GM21576 (cell line): ENCODE measurements around the gene HIBADH.
A peak's percentile ranks its signal among the peaks of the same experiment; 100 is the strongest.

Experiments used
- ATAC-seq: cut with Tn5 transposase; IDR thresholded peaks from one replicate; pipeline ENCODE4 v1.9.1; 2021; ENCODE audit warnings: mild to moderate bottlenecking, moderate library complexity; ENCODE audit not compliant: unreplicated experiment

Gene HIBADH

DNA sequence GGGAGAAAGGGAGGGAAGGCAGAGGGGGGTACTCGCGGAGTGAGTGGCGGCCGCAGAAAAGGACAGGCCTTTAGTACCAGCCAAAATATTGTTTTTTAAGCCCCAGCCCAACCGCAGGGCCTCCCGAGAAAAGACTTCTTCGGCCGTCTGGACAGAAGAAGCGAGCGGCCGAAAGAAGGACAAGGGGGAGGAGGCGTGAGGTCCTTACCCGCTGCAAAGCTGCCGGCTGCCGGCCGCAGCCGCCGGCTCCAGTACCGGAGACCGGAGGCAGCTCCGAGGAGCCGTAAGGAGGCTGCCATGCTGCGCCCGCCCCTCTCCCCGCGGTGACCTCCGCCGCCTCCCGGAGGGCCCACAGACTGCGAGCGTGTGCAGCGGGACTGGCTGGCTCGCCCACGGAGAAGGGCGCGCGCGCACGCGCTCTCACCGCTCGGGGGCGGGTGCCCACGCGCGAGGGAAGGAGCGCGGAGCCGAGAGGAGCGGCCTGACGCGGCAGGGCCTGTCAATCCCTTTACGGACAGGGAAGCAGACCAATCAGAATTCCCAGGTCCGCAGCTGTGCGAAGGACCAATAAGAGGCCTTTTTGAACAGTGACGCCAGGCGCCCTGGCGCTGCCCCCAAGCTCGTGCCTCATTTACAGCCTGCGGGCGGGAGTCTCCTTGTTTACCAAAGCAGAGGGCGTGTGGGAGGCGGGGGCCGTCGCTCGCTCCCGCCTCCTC lies at the start of gene HIBADH:
TSS of gene HIBADH (minus strand) at position 394 of the 716 bp plus-strand sequence. CDS start at position 299, 95 bp downstream.
- ATAC-seq: peak; percentile 99

DNA sequence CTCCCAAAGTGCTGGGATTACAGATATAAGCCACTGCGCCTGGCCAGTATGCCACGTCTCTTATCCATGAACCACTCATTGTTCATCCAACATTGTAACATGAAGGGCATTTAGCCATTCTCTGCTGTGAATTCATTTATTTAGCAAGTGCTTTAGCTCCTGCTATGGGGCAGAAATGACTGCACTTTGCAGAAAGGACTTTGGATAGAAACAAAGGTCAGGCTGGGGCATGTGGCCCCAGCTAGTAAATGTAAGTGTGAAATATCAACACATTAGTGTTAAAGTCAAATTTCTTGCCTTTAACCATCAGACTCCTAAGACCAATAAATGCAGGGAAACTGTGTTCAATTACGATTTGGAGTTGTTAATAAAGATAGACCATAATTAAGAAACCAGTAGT lies 49.5 kb upstream of the HIBADH start:
- ATAC-seq: no peak

DNA sequence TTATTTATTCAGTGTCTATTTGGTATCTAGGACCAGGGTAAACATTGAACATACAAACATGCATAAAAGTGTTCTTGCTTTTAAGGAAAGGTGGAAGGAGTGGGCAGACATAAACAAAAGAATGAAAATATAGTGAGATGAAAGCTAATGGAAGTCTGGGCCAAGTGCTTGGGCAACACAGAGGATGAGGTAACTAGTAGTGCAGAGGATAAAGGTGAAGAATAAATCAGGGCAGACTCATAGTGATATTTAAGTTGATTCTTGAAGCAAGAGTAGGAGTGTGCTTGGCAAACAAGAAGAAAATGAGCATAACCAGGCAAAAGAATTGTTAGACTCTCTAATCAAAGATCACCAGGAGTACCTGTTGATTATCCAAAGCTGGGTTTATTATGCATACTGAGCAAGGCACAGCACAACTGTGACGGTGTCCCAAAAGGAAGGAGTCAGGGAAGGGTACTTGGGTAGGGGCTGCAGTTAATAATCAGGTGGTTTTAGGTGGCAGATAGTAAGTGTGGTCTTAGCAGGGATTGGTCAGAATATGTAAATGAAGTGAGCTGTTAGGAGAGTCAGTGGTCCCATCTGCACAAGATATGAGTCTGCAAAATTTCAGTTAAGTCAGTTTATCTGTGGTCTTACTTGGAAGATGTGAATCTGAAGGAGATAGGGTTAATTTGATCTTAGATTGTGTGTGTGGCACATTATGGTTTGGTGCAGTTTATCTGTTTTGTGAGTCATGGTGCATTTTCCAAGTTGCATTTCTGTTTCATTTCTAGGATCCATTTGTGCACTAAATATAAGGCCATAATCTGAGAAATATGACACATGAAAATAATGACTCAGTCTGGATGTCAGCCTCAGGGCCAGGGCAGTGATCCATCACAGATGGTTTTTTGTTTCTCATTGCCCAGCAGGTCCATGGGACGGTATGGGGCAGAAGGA lies 46.7 kb upstream of the HIBADH start:
- ATAC-seq: no peak

DNA sequence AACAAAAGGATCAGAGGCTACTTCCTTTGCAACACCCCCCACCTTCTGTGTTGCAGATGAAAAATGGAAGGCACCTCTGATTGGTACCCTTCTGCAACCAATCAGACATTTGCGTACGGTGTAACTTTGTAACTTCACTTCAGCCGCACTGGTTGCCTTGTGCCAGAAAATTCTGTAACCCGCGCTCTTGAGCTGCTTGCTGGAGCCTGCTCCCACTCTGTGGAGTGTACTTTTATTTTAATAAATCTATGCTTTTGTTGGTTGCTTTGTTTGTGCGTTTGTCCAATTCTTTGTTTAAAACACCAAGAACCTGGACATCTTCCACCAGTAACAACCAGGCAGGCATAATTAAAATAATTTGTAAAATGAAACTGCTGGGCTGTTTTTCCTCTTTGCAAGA lies 45.8 kb upstream of the HIBADH start:
- ATAC-seq: no peak

DNA sequence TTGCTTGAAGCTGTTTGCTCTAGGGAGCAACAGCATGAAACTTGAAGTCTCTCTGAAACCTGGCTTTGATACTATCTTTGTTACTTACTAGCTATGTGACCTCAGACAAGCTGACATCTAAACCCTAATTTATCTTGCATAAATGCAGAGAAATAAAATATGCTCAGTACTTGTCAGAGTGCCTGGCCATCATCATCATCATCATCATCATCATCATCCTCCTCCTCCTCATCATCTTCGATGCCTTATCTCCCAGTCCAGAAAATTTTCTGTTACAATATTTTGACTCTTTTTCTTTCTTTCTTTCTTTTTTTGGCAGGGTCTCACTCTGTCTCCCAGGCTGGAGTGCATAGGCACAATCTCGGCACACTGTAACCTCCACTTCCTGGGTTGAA lies 42.5 kb upstream of the HIBADH start:
- ATAC-seq: no peak

DNA sequence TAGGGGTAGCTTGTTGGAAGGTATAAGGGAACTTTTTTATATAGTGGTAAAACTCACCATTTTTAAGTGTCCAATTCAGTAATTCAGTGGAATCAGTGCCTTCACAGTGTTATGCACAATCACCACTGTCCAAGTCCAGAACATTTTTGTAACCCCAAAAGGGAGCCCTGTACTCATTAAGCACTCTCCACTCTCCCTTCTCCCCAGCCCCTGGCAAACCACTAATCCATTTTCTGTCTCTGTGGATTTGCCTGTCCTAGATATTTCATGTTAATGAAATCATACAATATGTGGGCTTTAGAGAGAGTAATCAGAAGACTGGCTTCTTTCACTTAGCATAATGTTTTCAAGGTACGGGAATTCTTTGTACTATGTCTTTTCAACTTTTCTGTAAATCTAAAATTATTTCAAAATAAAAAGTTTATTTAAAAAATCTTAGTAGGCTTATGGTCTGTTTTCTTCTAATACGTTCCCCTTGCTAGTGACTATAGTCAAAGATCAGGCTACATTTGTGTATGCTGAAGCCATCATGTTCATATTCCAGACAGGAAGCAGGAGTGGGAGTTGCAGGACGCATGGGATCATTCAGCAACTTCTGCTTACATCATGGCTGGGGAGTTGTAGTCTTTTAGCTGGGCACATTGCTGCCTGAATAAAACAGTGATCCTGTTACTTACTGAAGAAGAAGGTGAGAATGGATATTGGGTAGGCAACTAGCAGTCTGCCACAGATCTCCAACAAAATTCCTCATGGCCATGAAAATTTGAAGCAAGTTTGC lies 41.9 kb upstream of the HIBADH start:
- no peak for ATAC-seq

DNA sequence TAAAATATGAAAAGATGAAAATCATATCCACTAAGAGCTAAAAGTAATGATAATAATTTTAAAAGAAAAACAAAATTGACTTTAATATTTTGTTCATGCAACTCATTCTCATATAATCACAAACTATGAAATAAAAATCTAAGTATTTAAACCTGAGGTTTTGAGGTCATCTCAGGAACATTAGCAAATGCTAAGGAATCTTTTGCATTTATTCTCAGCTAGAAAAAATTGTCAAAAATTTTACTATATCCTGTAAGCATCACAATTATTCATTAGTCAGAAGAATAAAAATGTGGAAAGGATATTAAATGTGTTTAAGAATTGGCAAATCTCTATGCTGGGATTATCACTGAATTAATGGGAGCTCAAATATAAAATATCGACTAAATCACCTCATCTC lies 40.5 kb upstream of the HIBADH start:
- no peak for ATAC-seq

DNA sequence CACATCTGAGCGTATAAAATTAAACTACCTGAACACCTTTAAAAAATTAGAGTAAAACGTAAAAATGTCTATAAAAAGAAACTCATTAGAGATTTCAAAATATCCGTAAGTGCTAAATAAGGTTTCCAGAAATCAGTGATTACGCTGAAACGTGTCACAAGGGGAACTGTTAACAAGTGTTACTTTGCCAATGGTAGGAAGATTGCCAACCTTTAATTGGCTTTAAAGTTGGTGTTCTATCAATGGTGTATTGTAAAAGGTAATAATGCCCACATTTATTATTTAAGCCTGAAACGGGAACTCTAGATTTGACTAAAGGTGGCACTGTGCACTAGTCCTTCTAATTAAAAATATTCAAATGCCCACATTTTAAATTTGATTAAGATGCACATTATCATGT lies 37.8 kb upstream of the HIBADH start:
- ATAC-seq: no peak

DNA sequence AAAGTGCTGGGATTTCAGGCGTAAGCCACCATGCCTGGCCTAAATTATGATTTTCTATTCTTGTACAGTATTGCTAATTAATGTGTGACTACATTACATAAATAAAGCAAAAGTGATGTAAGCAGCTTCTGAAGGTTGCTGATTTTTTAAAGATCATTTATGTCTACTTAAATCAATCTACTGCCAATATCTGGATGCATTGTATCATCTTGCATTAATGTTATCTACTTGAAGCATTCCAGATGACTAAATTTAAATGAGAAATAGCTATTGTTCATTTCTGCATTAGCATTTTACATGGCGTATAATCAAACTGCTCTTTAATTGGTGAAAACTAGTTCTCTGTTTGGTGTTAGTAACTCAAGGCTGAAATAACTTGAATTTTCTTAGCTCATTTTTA lies 37.1 kb upstream of the HIBADH start:
- no peak for ATAC-seq

DNA sequence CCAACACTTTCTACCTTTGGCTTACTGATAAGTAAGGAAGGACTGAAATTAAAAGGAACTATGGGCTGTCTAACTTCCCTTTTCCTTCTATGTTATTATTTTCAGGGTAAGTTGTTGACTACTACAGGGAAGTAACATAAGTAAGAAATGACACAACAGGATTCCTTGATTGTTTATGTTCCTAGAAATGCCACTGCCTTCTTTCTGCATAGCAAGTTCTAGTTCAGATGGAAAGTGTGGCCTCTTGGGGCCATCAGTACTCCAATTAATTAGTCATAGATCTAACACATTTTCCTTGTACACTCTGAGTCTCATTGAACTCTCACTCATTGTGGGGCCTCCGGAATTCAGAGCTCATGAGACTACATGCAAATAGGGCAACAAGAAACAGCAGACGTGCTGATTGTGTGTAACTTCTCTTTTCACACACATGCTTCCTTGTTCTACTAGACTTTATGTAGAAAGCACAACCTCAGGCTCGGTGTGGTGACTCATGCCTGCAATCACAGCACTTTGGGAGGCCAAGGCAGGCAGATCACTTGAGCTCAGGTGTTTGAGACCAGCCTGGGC lies 35.3 kb upstream of the HIBADH start:
- ATAC-seq: peak; percentile 96

DNA sequence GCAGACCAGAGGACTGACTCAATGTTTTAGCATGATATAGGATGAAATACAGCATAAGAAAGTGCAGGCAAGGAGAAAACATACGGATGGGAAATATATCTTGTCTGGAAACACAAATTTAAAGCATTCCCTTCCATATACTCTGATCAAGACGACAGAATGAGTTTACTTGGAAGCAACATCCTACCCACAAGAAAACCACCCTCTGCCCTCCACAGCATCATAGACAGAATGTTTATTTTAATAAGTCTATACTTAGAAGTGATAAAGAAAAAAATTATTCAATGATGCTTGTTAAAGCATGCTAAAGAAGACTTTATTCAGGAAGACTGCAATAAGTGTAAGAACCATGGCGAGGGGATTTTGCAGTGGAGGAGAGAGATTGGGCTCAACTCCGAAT lies 32.4 kb upstream of the HIBADH start:
- no peak for ATAC-seq

DNA sequence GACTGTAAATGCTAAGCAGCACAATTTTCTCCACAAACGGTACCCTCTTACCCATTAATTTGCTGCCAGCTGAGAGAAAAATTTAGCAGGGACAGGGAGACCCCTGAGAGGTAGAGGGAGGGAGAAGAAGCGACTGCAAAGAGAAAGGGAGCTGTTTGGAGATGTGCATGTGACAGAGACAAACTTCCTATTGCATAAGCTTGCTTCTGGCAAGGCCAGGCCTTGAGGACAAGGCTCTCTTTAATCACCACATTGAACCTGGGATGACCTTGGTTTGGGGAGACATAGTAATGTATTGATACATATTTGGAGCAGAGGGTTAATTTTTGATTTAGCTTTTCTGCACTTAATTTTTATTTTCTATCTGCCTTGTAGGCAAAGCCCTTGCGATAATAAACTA lies 31.1 kb upstream of the HIBADH start:
- no peak for ATAC-seq

DNA sequence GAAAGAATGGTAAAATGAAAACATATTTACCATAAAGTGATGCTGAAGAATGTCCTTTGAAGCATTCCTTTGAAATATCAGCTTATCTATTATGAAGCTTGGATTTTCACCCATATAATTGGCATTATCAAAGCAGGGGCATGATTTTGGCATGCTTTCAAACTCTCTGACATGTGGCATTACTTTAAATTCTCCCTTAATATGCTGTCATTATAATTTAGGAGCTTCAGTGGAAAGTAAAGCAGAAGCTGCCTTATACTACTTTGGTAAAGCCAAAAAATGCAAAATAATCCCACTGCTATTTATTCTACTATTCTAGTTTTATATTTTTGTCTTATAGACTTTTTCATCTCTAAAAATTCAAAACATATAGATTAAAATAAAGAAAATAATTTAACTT lies 28.0 kb upstream of the HIBADH start:
- ATAC-seq: no peak

DNA sequence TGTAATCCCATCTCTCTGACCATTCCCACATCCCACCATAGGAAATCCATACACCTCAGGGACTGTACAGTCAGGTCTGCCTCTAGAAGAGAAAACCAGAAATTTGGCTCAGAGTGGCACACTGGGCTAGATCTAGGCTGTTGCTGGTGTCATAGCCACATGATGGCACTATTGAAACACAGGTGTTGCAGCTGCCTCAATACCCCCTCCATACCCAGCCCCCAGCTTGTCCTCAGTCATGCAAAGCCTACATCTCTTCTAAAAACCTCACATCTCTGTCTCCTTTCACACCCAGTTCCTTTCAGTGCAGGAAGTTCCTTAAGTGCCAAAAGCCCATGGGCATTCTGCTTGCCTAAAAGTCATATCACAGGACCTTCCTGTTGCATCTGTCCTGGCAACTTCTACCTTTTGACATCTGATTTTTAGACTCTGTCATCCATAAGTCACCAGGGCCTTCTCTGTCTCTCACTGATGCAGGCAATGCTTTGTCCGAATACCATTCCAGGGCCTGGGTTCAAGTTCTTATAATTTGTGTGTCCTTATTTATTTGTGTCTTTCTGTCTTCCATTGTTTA lies 27.0 kb upstream of the HIBADH start:
- ATAC-seq: no peak

DNA sequence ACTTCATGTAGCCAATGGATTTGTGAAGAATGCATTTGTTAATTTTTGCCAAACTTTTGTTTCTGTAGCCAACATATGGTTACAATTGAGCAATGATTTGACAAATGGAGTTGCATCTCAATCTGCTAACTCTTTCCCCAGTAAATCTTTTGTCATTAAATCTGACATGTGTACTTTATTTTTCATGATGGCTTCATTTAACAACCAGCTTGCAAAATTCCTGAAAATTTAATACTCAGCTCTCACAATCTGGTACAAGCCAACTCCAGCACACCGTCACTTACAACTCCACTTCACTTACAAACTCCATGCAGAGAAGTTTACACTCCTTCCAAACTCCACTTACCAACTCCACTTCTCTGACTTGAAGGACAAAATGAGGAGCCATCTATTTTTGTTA lies 26.5 kb upstream of the HIBADH start:
- ATAC-seq: no peak

DNA sequence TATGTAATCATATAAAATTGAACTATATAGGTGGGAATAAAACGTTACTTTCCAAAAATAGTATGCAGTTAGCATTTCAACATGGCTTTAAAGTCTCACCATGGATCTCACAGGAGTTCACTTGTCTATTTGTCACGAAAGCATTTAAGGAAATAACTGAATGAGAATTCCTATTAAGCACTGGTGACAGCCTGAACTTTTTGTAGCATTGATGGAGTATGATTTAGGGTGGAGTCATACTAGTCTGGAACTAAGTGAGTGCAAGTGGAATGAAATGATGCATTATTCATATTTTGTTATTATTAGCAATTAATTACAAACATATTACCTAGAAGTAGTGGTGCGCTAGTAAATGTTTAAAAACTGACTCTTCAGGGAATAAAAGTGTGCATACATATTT lies 26.0 kb upstream of the HIBADH start:
- no peak for ATAC-seq

DNA sequence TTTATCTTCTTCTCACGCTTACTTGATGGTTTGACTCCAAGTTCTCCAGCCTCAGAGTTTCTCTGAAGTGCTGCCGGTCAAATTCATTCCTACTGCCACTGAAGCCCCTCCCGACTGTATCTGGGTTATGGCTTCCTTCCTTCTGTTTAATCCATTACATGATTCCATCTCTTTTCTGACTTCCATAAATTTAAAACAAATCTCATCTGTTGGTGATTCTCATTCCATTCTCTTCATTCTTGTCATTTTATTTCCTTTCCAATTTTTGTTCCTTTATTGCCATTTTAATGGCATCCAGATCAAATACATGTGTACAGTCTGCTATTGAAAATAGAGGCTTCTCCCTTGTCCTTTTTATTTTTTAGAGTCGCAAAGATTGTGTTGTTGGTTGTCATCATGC lies 25.4 kb upstream of the HIBADH start:
- ATAC-seq: no peak

DNA sequence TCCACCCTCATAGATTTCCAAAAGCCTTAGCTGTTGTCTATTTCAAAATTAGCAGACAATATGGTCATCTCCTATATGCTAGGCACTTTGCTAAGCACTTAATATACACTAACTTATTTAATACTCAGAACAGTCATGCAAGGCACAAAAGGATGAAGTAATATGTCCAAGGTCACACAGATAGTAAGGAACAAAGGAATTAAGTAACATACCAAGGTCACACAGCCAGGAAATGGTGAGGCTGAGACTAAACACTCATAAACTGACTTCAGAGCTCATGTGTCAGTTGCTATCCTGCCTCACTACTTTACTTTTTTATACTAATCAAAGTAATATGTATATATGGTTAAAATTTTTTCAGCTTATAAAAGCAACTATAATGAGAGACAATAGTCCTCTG lies 23.6 kb upstream of the HIBADH start:
- no peak for ATAC-seq

DNA sequence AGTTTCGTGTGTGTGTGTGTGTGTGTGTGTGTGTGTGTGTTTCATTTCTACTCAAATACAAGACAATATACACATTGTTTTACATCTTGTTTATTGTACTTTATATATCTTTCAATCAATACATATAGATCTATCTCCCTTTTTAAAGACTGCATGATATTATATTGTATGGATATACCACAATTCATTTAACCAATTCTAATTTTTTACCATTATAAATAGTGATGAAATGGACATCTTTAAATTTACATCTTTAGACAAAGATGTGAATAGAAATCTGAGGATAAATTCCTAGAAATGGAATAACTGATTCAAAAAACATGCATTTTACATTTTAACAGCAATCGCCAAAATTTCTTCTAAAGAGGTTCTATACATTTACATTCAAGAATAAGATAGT lies 23.2 kb upstream of the HIBADH start:
- no peak for ATAC-seq

DNA sequence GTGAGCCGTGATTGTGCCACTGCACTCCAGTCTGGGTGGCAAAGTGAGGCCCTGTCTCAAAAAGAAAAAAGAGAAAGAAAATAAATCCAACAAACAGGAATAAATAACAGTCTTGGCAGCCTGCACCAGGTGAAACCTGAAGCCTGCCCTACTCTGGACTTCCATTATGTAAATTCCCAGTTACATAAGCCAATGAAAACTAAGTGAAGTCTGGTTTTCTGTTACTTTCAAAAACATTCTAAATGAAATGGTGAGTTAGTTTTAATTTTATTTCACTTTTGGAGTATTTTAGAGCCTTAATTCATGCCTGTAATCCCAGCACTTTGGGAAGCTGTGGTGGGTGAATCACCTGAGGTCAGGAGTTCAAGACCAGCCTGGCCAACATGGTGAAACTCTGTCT lies 22.5 kb upstream of the HIBADH start:
- no peak for ATAC-seq

DNA sequence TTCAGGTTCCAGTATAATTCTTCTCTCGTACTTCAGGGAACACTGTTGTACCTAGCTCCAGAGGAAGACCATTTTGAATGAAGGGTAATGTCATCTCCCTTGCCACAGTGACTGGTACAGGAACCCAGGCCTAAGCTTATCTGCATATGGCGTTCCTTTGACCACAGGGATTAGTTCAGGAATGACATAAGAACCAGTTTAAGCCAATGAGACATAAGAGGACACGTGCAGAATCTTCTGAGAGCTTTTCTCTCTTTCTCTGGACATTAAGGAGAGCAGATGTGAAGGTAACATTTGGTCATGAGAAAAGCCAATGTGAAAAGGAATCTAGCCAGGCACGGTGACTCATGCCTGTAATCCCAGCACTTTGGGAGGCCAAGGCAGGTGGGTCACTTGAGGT lies 21.8 kb upstream of the HIBADH start:
- no peak for ATAC-seq
